Measurements from ENCODE around the gene VSIG10L2. TPM values are rescaled to one million over a fixed set of nuclear protein-coding genes. Genes with fewer than 3 reads are reported as not detected.

The VSIG10L2 gene
- total and polyA plus RNA-seq, 2 donors, result 0.08 to 0.48 TPM

DNA sequence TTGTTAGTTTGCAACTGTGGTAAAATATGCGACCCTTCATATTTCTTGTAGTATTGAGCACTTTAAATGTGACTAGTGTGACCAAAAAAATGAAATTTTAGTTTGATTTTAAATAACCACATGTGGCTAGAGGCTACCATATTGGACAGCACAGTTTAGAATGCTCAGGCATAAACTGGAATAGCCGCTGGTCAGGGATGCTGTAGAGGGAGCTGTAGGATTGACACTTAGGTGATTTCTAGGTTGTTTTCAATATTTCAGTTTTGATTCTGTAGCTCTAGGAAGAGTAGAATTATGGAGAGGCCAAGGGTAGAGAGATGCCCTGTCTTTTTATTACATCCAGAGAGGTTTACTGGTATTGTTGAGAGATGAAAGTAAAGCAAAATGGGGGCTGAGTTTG, 10.8 kb upstream of the VSIG10L2 start:
- no peak overlapping the region for H3K27ac ChIP-seq (ENCODE audit: low read depth)
- H3K4me1 ChIP-seq (ENCODE audit: insufficient read depth), result no peaks in the 10 kb centered on the region
- 98% methylated on average over 2 of the region's 2 CpGs for WGBS

DNA sequence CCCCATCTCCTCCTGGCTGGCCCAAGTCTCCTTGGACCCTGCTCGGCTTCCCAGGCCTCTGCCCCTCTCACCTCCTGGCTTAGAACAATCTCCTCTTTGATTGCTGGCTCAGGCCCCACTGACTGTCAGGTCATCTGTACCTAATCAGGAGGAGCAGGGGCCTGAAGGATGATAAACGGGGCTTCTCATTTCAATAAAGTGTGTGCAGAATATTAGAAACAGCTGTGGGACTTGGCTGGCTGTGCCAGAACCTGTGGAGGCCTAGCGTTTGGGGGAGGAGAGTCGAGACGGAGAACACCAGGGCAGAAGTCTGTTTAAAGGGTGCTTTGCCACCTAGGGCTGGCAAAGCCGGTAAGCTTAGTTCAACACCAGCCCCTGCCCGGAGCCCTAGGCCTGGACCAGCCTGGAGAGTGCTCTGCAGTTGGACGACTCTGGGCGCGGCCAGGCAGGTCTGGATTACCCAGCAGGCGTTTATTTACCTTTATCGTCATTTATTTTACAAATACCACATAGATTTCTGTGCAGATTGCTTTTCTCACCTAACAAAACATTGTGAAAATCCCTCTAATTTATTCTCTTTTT, 10.1 kb upstream of the VSIG10L2 start:
- 44% methylated on average over 12 of the region's 12 CpGs for WGBS
- Histone ChIP-seq H3K4me1 (ENCODE audit: insufficient read depth) (no peaks in the 10 kb centered on the region), H3K36me3 (ENCODE audit: insufficient read depth) (no peaks in the 10 kb centered on the region), H3K27ac (ENCODE audit: low read depth) (no peak overlapping the region), H3K4me3 (ENCODE audit: low read depth, low read length) (no peak overlapping the region)
- no peak for DNase-seq (ENCODE audit: extremely low spot score)

More for the DNA sequence above, 10.8 kb upstream of the VSIG10L2 start:
- H3K4me3 ChIP-seq (ENCODE audit: low read depth, low read length), result no peak overlapping the region
- no peaks in the 10 kb centered on the region for H3K36me3 ChIP-seq (ENCODE audit: insufficient read depth)
- DNase-seq (ENCODE audit: extremely low spot score), result no peak

DNA sequence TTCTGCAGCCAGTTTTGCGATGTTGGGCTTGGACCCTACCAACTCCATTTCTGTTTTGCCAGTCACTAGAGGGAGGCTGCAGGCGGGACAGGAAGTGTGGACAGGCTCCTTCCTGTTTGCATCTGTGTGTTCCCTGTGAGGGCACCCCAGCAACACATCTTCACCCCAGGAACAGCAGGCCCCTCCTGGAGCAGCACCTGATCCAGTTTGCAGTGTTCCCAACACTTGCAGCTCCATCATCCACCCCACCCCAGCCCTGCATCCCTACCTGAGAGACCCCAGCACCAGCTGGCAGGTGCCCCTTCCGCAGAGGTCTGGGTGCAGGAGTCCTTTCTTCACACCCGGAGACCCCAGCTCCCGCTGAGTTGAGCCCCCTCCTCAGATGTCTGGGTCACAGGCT, 7.4 kb upstream of the VSIG10L2 start:
- Histone ChIP-seq H3K4me3 (ENCODE audit: low read depth, low read length) (no peak overlapping the region), H3K36me3 (ENCODE audit: insufficient read depth) (no peaks in the 10 kb centered on the region), H3K27ac (ENCODE audit: low read depth) (no peak overlapping the region), H3K4me1 (ENCODE audit: insufficient read depth) (no peaks in the 10 kb centered on the region)
- DNase-seq (ENCODE audit: extremely low spot score), result no peak
- 92% methylated on average over 5 of the region's 5 CpGs for WGBS

DNA sequence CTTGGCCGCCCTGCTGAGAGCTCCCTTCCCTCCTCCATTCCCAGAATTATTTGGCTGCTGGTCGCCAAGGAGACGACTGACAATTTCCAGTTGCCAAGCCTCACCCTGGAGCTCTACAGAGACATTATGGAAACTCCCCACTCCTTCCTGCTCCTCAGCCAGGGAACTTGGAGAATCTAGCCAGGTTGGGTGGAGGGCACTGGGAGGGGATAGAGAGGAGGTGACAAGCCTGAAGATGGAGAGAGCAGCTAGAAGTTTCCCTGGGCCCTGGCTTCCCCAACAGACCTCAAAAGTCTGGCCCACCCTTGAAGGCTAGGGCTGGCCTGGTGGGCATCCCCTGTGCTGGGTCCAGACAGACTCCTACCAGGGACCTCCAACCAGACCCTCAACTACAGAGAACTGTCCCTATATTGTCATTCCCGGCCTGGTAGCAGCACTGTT, 6.7 kb upstream of the VSIG10L2 start:
- Histone ChIP-seq H3K4me3 (ENCODE audit: low read depth, low read length) (no peak overlapping the region), H3K36me3 (ENCODE audit: insufficient read depth) (no peaks in the 10 kb centered on the region), H3K27ac (ENCODE audit: low read depth) (no peak overlapping the region), H3K4me1 (ENCODE audit: insufficient read depth) (no peaks in the 10 kb centered on the region)
- WGBS, result 48% methylated on average over 4 of the region's 4 CpGs
- DNase-seq (ENCODE audit: extremely low spot score), result no peak

DNA sequence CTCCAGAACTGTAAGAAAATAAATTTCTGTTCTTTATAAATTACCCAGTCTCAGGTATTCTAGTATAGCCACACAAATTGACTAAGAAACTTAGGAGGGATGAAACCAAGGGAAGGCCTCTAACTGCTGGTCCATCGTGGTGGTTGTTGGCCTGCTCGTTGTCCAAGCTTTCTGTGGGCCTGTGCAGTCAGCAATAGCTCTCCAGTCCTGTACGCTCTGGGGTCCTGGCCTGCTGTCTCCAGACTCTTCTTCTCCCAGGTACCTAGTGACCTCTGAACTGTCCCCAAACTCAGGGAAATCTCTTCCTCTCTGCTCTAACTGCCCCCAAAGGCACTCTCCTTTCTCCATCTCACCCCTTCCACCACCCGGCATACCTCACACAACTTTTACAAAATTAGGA, 5.7 kb upstream of the VSIG10L2 start:
- Histone ChIP-seq H3K27ac (ENCODE audit: low read depth) (no peak overlapping the region), H3K4me1 (ENCODE audit: insufficient read depth) (no peaks in the 10 kb centered on the region), H3K4me3 (ENCODE audit: low read depth, low read length) (no peak overlapping the region), H3K36me3 (ENCODE audit: insufficient read depth) (no peaks in the 10 kb centered on the region)
- WGBS, result 94% methylated on average over 4 of the region's 4 CpGs
- no peak for DNase-seq (ENCODE audit: extremely low spot score)

DNA sequence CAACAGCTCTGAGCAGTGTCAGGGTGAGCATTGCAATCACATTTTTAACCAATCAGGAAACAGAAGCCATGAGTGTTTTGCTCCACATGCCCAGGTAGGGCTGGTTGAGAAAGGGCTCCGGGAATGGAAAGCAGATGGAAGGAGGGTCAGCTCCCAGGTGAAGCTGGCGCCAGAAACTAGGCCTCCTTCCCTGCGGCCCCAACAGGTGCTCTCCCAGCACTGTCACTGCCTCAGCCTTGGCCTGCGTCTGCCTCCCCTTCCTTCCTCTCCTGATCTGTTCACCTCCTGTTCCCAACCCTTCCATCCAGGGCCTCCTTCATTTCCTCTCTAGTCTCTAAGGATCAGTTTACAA, 4.6 kb upstream of the VSIG10L2 start:
- H3K27ac ChIP-seq (ENCODE audit: low read depth), result no peak overlapping the region
- H3K36me3 ChIP-seq (ENCODE audit: insufficient read depth), result no peaks in the 10 kb centered on the region
- no peak overlapping the region for H3K4me3 ChIP-seq (ENCODE audit: low read depth, low read length)
- no peaks in the 10 kb centered on the region for H3K4me1 ChIP-seq (ENCODE audit: insufficient read depth)
- 90% methylated on average over 4 of the region's 4 CpGs for WGBS
- DNase-seq (ENCODE audit: extremely low spot score), result no peak

DNA sequence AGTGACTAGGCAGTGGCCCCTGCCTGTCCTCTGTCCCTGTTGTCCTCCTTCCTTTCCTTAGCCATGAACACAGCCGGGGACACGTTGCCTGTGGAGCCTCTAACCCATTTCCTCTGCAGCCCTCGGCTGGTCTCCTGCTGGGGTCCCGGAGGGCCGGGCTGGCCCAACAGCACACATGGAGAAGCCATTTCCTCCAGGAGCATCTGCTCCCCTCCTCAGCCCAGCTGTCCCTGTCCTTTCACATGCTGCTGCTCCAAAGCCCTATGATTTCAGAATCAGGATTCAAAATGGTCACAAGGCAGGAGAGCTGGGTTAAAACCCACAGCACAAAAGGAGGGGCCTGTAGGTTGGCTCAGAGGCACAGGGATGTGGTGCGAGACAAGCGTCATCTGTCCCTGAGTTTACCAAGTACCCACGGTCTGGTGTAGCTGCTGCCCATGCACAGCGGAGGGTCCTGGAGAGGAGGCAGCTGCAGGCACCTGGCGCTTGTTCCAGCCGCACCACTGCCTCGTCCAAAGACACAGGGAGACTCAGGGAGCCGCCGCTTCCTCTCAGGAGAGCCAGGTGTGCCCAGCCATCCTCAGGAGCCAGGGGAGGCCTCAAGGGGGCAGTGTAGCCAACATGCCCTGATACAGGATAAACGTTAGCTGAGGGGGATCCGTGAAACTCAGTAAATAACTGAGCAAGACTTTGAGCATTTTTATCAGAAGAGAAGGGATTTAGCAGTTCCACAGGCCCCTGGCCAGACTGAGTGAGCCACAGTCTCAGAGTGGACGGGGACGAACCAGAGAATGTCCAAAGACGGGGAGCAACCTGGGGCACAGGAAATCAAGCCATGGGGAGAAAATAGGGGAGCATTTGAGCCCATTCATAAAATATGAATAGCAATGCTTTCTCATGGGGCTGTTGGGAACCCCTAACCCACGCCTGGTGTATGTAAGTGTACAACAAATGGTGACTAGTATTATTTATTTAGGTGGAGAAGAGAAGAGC, 3.9 kb upstream of the VSIG10L2 start:
- no peak overlapping the region for H3K27ac ChIP-seq (ENCODE audit: low read depth)
- no peaks in the 10 kb centered on the region for H3K36me3 ChIP-seq (ENCODE audit: insufficient read depth)
- no peak for DNase-seq (ENCODE audit: extremely low spot score)
- H3K4me1 ChIP-seq (ENCODE audit: insufficient read depth), result no peaks in the 10 kb centered on the region
- no peak overlapping the region for H3K4me3 ChIP-seq (ENCODE audit: low read depth, low read length)
- 43% methylated on average over 20 of the region's 20 CpGs for WGBS

DNA sequence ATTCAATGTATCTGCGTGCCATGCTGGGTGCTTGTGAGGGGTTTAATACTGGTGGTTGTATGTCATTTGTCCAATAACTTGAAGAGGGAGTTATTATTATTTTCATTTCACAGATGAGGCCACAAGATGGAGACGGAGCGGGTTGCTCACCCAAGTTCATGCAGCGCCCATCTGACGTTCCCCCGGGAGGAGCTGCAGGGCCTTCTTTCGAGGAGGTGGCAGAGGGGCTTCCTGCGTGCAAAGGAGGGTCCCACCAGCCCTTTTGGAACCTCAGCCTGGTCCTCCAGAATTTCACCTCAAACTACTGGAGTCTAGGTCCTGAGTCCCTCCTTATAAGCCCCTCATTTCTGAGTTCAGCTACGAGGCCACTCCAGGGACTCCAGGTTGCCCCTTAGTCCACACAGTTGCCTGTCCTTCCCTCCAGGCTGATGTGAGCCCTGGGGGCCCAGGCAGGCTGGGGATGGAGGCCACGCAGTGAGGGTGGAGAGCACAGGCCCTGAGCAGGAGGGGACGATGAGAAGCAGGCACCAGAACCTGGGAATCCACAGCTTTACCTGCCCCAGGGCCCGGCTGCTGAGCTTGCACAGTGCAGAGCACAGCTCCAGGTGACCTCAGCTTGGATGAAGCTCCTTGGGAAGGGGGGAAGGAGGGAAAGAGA, 2.9 kb upstream of the VSIG10L2 start:
- no peaks in the 10 kb centered on the region for H3K36me3 ChIP-seq (ENCODE audit: insufficient read depth)
- no peak for DNase-seq (ENCODE audit: extremely low spot score)
- no peaks in the 10 kb centered on the region for H3K4me1 ChIP-seq (ENCODE audit: insufficient read depth)
- no peak overlapping the region for H3K4me3 ChIP-seq (ENCODE audit: low read depth, low read length)
- 92% methylated on average over 12 of the region's 12 CpGs for WGBS
- no peak overlapping the region for H3K27ac ChIP-seq (ENCODE audit: low read depth)

DNA sequence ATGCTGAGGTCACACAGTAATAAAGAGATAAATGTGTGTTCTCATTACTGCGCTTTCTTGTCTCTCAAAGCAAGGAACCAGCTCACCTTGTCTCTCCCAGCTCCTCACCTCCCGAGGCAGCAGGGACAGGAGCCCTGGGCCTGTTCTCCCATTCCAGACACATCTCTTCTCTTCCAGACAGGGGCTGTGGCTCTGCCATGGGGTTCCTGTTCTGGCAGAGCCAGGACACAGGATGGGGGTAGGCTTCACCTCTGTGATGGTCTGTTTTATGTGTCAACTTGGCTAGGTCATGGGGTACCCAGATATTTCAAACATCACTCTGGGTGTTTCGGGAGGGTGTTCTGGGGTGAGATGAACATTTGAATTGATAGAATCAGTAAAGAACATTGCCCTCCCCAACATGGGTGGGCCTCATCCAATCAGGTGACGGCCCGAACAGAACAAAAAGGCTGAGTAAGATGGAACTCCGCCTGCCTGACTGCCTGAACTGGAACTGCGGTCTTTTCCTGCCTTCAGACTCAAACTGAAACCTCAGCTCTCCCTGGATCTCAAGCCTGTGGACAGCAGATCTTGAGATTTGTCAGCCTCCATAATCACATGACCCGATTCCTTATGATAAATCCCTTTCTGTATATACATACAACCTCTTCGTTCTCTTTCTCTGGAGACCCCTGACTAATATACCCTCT, 2.0 kb upstream of the VSIG10L2 start:
- H3K4me3 ChIP-seq (ENCODE audit: low read depth, low read length), result no peak overlapping the region
- no peaks in the 10 kb centered on the region for H3K36me3 ChIP-seq (ENCODE audit: insufficient read depth)
- H3K27ac ChIP-seq (ENCODE audit: low read depth), result no peak overlapping the region
- no peaks in the 10 kb centered on the region for H3K4me1 ChIP-seq (ENCODE audit: insufficient read depth)
- DNase-seq (ENCODE audit: extremely low spot score), result no peak
- 89% methylated on average over 9 of the region's 9 CpGs for WGBS

DNA sequence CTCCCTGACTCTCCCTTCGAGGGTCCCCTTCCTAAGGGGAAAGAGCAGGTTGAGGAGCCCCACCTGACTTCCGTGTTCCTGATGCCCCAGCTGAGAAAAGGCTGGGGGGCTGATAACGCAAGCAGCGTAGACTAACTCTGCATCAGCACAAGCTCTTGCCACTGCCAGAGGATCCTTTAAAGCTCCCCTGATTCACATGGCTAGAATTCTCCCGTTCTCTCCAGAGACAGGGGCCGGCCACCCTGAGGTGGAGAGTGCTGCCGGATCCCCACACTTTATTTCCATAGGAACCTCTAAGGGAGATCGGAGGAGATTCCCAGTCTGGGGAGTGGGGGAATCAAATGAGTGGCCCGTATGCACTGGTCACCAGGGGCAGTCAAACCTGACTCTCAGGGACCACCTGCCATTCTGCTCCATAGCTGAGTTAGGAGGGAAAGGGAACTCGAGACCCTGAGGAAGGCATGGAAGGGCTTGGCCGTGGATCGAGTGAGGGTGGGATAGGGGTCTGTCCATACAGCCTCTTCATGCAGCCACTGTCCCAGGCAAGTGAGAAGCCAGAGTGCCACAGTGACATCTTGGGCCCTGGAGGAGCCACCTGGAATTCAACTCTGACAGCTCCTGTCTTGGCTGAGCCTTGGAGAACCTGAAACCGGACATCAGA, 1.4 kb upstream of the VSIG10L2 start:
- WGBS, result 84% methylated on average over 13 of the region's 13 CpGs

DNA sequence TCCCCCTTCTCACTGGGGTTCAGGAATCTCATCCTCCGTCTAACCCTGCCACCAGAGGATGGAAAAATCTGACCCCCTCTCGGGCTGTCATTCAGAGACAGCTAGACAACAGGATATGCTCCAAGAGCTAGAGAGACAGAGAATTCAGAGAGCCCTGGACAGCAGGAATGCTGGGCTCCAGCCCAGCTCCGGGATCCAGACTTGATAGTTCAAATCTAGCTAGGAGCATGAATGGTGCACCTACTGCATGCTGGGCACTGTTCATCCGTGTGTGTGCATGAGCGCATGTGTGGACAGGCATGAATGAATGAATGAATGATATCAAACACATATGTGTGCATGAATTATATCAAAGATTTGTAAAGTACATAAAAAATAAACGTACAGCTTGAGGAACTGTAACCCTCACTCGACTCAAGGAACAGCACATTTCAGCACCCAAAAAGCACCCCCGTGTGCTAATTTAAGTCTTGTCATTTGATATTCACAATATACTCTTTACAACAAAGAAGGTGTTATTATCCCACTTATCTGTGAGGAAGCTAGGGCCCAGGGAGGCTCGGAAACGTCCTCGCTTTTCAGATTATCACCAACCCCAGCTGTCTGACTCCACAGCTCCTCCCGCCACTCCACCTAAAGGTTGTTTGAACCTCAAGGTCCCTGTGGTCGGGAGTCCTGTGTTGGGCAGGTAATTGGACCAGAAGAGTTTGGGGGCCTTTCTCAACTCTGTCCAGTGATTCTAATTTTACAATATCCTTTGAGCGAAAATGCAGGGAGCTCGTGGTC, 640 bp upstream of the VSIG10L2 start:
- Histone ChIP-seq H3K27ac (ENCODE audit: low read depth) (no peak overlapping the region), H3K4me3 (ENCODE audit: low read depth, low read length) (no peak overlapping the region), H3K4me1 (ENCODE audit: insufficient read depth) (no peaks in the 10 kb centered on the region), H3K36me3 (ENCODE audit: insufficient read depth) (no peaks in the 10 kb centered on the region)
- WGBS, result 75% methylated on average over 15 of the region's 15 CpGs
- no peak for DNase-seq (ENCODE audit: extremely low spot score)

More for the DNA sequence above, 1.4 kb upstream of the VSIG10L2 start:
- Histone ChIP-seq H3K4me3 (ENCODE audit: low read depth, low read length) (no peak overlapping the region), H3K27ac (ENCODE audit: low read depth) (no peak overlapping the region), H3K4me1 (ENCODE audit: insufficient read depth) (no peaks in the 10 kb centered on the region), H3K36me3 (ENCODE audit: insufficient read depth) (no peaks in the 10 kb centered on the region)
- no peak for DNase-seq (ENCODE audit: extremely low spot score)

DNA sequence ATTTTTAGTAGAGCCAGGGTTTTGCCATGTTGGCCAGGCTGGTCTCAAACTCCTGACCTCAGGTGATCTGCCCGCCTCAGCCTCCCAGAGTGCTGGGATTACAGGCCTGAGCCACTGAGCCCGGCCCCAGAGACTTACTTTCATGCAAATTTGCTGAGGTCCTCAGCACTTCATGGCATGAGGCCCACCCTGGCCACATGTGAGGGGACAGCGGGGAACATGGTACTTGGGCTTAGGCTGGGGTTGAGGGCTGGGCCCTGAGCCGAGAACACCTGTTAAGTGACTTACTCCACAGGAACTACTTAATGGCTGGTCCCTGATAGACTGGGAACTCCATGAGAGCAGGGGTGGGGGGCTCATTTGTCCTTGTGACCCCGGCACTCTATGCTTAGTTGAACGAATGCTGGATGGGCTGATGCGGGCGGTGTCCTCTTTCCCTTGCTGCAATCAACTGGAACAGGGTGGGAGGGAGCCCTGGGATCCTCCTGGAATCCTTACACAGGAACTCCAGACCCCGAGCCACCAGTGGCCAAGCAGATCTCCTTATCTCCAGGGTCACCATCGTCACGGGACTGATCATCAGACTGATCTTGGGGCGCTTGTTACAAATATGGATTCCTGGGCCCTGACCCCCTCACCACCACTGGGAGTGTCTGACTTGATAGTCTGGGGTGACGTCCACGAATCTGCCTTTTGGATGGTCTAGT, 1.0 kb downstream of the VSIG10L2 start:
- 93% methylated on average over 14 of the region's 14 CpGs for WGBS
- Histone ChIP-seq H3K4me1 (ENCODE audit: insufficient read depth) (no peaks in the 10 kb centered on the region), H3K36me3 (ENCODE audit: insufficient read depth) (no peaks in the 10 kb centered on the region), H3K27ac (ENCODE audit: low read depth) (no peak overlapping the region), H3K4me3 (ENCODE audit: low read depth, low read length) (no peak overlapping the region)
- no peak for DNase-seq (ENCODE audit: extremely low spot score)
